Measurements from ENCODE around the gene HNRNPL.
"Not testable (repeated sequence)": the region's sequence is repeated elsewhere in the genome, so short reads cannot be mapped to it uniquely, and the experiment has no call there.

Gene HNRNPL

DNA sequence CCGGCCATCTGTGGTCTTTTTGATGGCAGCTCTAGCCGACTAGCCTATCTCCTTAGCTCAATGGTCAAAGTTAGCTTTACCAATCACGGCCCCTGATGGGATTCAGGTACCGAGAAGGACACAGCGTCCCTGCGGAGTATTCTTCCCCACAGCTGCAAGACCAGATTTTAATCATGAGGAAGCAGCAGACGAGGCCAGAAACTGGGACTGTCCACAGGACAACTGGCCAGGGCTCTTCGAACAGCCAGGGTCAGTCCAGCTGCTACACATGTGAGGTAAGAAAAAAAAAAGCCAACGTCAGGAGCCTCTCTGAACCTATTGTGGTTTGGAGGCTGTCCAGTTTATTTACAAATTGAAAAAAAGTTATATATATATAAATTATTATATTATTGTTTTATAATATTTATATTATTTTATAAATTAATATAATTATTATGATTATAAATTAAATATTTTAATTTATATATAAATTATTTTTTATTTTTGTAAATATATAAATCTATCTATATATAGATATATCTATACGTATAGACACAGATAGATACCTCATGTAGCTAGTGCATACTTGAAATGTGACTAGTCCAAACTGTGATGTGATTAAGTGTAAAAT lies 17.5 kb upstream of the HNRNPL start:
- H3K4me2 ChIP-seq (ENCODE audit: low read depth, low read length): no peak overlapping the region
- H3K27ac ChIP-seq (ENCODE audit: low read length): no peak overlapping the region
- no peaks in the 10 kb centered on the region for H3F3A ChIP-seq (ENCODE audit: insufficient read depth, low read length)
- DNase-seq: no peak
- H4K20me1 ChIP-seq (ENCODE audit: insufficient read depth, low read length): no peaks in the 10 kb centered on the region
- no peak overlapping the region for H3K4me3 ChIP-seq (ENCODE audit: low read length)
- H3K4me1 ChIP-seq (ENCODE audit: low read length): no peaks in the 10 kb centered on the region
- no peaks in the 10 kb centered on the region for H3K27me3 ChIP-seq (replicated peaks; ENCODE audit: insufficient read depth, low read length)
- no peaks in the 10 kb centered on the region for H3K36me3 ChIP-seq (replicated peaks; ENCODE audit: insufficient read depth, low read length)
- no peaks in the 10 kb centered on the region for H3K79me2 ChIP-seq (ENCODE audit: low read length)
- H3K9me3 ChIP-seq (replicated peaks; ENCODE audit: insufficient read depth, low read length): no peaks in the 10 kb centered on the region
- no peak overlapping the region for H3K9ac ChIP-seq (ENCODE audit: low read length)
- TF ChIP-seq EZH2 (optimal IDR thresholded peaks at IDR 0.05; ENCODE audit: low read depth, low read length): no peak
- no peak for TF ChIP-seq EZH2phosphoT487 (IDR thresholded peaks at IDR 0.05; ENCODE audit: low read length)
- TF ChIP-seq, protein P1, sequence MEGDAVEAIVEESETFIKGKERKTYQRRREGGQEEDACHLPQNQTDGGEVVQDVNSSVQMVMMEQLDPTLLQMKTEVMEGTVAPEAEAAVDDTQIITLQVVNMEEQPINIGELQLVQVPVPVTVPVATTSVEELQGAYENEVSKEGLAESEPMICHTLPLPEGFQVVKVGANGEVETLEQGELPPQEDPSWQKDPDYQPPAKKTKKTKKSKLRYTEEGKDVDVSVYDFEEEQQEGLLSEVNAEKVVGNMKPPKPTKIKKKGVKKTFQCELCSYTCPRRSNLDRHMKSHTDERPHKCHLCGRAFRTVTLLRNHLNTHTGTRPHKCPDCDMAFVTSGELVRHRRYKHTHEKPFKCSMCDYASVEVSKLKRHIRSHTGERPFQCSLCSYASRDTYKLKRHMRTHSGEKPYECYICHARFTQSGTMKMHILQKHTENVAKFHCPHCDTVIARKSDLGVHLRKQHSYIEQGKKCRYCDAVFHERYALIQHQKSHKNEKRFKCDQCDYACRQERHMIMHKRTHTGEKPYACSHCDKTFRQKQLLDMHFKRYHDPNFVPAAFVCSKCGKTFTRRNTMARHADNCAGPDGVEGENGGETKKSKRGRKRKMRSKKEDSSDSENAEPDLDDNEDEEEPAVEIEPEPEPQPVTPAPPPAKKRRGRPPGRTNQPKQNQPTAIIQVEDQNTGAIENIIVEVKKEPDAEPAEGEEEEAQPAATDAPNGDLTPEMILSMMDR (IDR thresholded peaks at IDR 0.05; ENCODE audit: low read length): no peak
- no peaks in the 10 kb centered on the region for H3K9me2 ChIP-seq (replicated peaks; ENCODE audit: insufficient read depth, low read length)
- H2AFZ ChIP-seq (ENCODE audit: low read length): no peak overlapping the region

- Histone ChIP-seq H3F3A (ENCODE audit: insufficient read depth, low read length) (peaks cover 3% of the 10 kb centered on the region; the same call in 1 of the 2 replicates), H3K4me3 (ENCODE audit: low read length) (no peak overlapping the region), H3K27ac (ENCODE audit: low read length) (no peak overlapping the region), H3K9me2 (replicated peaks; ENCODE audit: insufficient read depth, low read length) (no peaks in the 10 kb centered on the region), H3K9me3 (replicated peaks; ENCODE audit: insufficient read depth, low read length) (no peaks in the 10 kb centered on the region), H3K9ac (ENCODE audit: low read length) (no peak overlapping the region), H3K79me2 (ENCODE audit: low read length) (no peaks in the 10 kb centered on the region), H4K20me1 (ENCODE audit: insufficient read depth, low read length) (no peaks in the 10 kb centered on the region), H3K4me2 (ENCODE audit: low read depth, low read length) (no peak overlapping the region), H3K4me1 (ENCODE audit: low read length) (peaks cover 5% of the 10 kb centered on the region), H3K27me3 (replicated peaks; ENCODE audit: insufficient read depth, low read length) (no peaks in the 10 kb centered on the region), H2AFZ (ENCODE audit: low read length) (no peak overlapping the region), H3K36me3 (replicated peaks; ENCODE audit: insufficient read depth, low read length) (no peaks in the 10 kb centered on the region)
- no peak for DNase-seq
- TF ChIP-seq, protein P1 (IDR thresholded peaks at IDR 0.05; ENCODE audit: low read length): no peak
- no peak for TF ChIP-seq EZH2 (optimal IDR thresholded peaks at IDR 0.05; ENCODE audit: low read depth, low read length)
- no peak for TF ChIP-seq EZH2phosphoT487 (IDR thresholded peaks at IDR 0.05; ENCODE audit: low read length)
Observed at GRCh38 chr19:38862321-38863059, 12.7 kb upstream of the HNRNPL start.

GRCh38 chr19:38861368-38861767 lies 11.6 kb upstream of the HNRNPL start:
- H3K27ac ChIP-seq (ENCODE audit: low read length): no peak overlapping the region
- no peaks in the 10 kb centered on the region for H3K27me3 ChIP-seq (replicated peaks; ENCODE audit: insufficient read depth, low read length)
- no peaks in the 10 kb centered on the region for H3K9me2 ChIP-seq (replicated peaks; ENCODE audit: insufficient read depth, low read length)
- TF ChIP-seq, protein P1 (IDR thresholded peaks at IDR 0.05; ENCODE audit: low read length): no peak
- TF ChIP-seq EZH2 (optimal IDR thresholded peaks at IDR 0.05; ENCODE audit: low read depth, low read length) (no peak), EZH2phosphoT487 (IDR thresholded peaks at IDR 0.05; ENCODE audit: low read length) (no peak)
- H3K4me3 ChIP-seq (ENCODE audit: low read length): no peak overlapping the region
- H3K9ac ChIP-seq (ENCODE audit: low read length): no peak overlapping the region
- no peaks in the 10 kb centered on the region for H3K79me2 ChIP-seq (ENCODE audit: low read length)
- no peak overlapping the region for H2AFZ ChIP-seq (ENCODE audit: low read length)
- no peaks in the 10 kb centered on the region for H3K9me3 ChIP-seq (replicated peaks; ENCODE audit: insufficient read depth, low read length)
- H3K36me3 ChIP-seq (replicated peaks; ENCODE audit: insufficient read depth, low read length): no peaks in the 10 kb centered on the region
- H3K4me2 ChIP-seq (ENCODE audit: low read depth, low read length): no peak overlapping the region
- H3K4me1 ChIP-seq (ENCODE audit: low read length): peaks cover 11% of the 10 kb centered on the region
- no peak for DNase-seq
- peaks cover 11% of the 10 kb centered on the region for H3F3A ChIP-seq (ENCODE audit: insufficient read depth, low read length)
- H4K20me1 ChIP-seq (ENCODE audit: insufficient read depth, low read length): no peaks in the 10 kb centered on the region

GRCh38 chr19:38859631-38860204 lies 9.9 kb upstream of the HNRNPL start:
- not testable (repeated sequence) for H3K9ac ChIP-seq (ENCODE audit: low read length); H3K36me3 ChIP-seq (replicated peaks; ENCODE audit: insufficient read depth, low read length); DNase-seq; H3K9me3 ChIP-seq (replicated peaks; ENCODE audit: insufficient read depth, low read length); H4K20me1 ChIP-seq (ENCODE audit: insufficient read depth, low read length); H3K9me2 ChIP-seq (replicated peaks; ENCODE audit: insufficient read depth, low read length); H3K79me2 ChIP-seq (ENCODE audit: low read length); H3K27me3 ChIP-seq (replicated peaks; ENCODE audit: insufficient read depth, low read length); H3K4me3 ChIP-seq (ENCODE audit: low read length); H2AFZ ChIP-seq (ENCODE audit: low read length); H3K4me2 ChIP-seq (ENCODE audit: low read depth, low read length); H3K27ac ChIP-seq (ENCODE audit: low read length)
- H3K4me1 ChIP-seq (ENCODE audit: low read length): peaks cover 11% of the 10 kb centered on the region
- H3F3A ChIP-seq (ENCODE audit: insufficient read depth, low read length): peaks cover 11% of the 10 kb centered on the region
